Heart left ventricle (tissue), 16 donors: ENCODE results near the gene KLF4. TPM values are rescaled to one million over a fixed set of nuclear protein-coding genes. Genes with fewer than 3 reads are reported as not detected.
A peak's percentile ranks its signal among the peaks of the same experiment; 100 is the strongest.

ENCODE experiments used
- ATAC-seq, 4 donors: fragments of 200-7000 bp; cut with Tn5 transposase; one replicate each; pipeline ENCODE4 v1.9.1; 2020 to 2022; ENCODE audit warnings: moderate library complexity in 4 of 4, mild to moderate bottlenecking in 3 of 4, moderate number of reproducible peaks in 1 of 4
- DNase-seq, 5 donors: peaks; one replicate each; pipeline ENCODE4 v3.0.0-alpha.2; 2020
- H3K27ac ChIP-seq, 12 donors: fragments of 200-600 bp; sonication (generic) in 4 of 12; one replicate each; pipeline versions ENCODE4 v1.5.0 to v1.8.0; 2016 to 2022; ENCODE audit warnings: mild to moderate bottlenecking in 2 of 12
- H3K27me3 ChIP-seq, 9 donors: fragments of 200-600 bp; sonication (generic) in 2 of 9; one replicate each; pipeline versions ENCODE4 v1.5.1 to v1.8.0; 2016 to 2022; ENCODE audit warnings: mild to moderate bottlenecking in 3 of 9
- H3K36me3 ChIP-seq, 9 donors: fragments of 200-600 bp; sonication (generic) in 2 of 9; one replicate each; pipeline versions ENCODE4 v1.5.0 to v1.8.0; 2018 to 2022; ENCODE audit warnings: mild to moderate bottlenecking in 2 of 9
- H3K4me1 ChIP-seq, 12 donors: fragments of 200-600 bp; sonication (generic) in 4 of 12; one replicate each; pipeline versions ENCODE4 v1.5.0 to v1.8.0; 2016 to 2022; ENCODE audit warnings: mild to moderate bottlenecking in 3 of 12
- H3K4me3 ChIP-seq, 12 donors: fragments of 200-600 bp; sonication (generic) in 4 of 12; one replicate each; pipeline versions ENCODE4 v1.5.0 to v1.8.0; 2017 to 2022; ENCODE audit warnings: mild to moderate bottlenecking in 9 of 12, moderate library complexity in 4 of 12
- H3K9me3 ChIP-seq, 12 donors: fragments of 200-600 bp; sonication (generic) in 4 of 12; one replicate each; pipeline versions ENCODE4 v1.5.0 to v1.8.0; 2016 to 2022; ENCODE audit warnings: mild to moderate bottlenecking in 1 of 12
- POLR2A ChIP-seq, 2 donors: fragments of 450-650 bp; IDR thresholded peaks; one replicate each; pipeline ENCODE4 v1.6.1; 2017; ENCODE audit warnings: antibody characterized with exemption in 2 of 2, mild to moderate bottlenecking in 2 of 2, moderate library complexity in 2 of 2
- WGBS, 4 donors: extraction: QIAGEN DNeasy Blood & Tissue Kit in 2 of 4; methylation state at CpG; one replicate each; pipeline versions ENCODE4 v1.1.5 to v1.1.7; 2013 to 2018; 5-methylcytosine and 5-hydroxymethylcytosine counted together
- intact Hi-C, 10 donors: fragments of 100-400 bp; cut with DNase I; formaldehyde crosslinking; loops; one replicate each; pipeline versions ENCODE4 v1.11.1 to v1.14.2; 2022
- polyA plus RNA-seq, 2 donors: library from polyadenylated mRNA; stranded (reverse); fragments of 200-250 nt; gene quantifications; one replicate each; pipeline ENCODE4 v1.2.3, GENCODE V29; 2013
- total RNA-seq, 9 donors: library from RNA; depleted of rRNA in 2 of 9; stranded (reverse); fragments of >200 nt in 2 of 9; fragmentation: NEBNext Ultra II Directional in 3 of 9; extraction: Animal tissue kit (Norgen Biotek cat#: 25700) in 3 of 9; gene quantifications; one replicate each; pipeline versions ENCODE4 v1.1.0 to v1.2.4, GENCODE V29; 2016 to 2023
- TF ChIP-seq, protein P1 (sequence below), 12 donors: fragments of 200-600 bp; sonication (generic) in 4 of 12; IDR thresholded peaks; one replicate each; pipeline versions ENCODE4 v1.5.0 to v1.8.0; 2018 to 2022; ENCODE audit warnings: antibody characterized with exemption in 12 of 12, mild to moderate bottlenecking in 5 of 12
- donor health status: ischemic (EF 13 %, LVEDD 7.1; RV severe dilation, severe dysfunction).
- donor health status: healthy with polysubstance abuse.
- donor health status: DM: no; HTN: yes; CAD: no.
- donor health status: DM: no; HTN: no; CAD: no.
- donor health status: ischemic (EF 25% LVEDD 6.9; RV normal size, moderate dysfunction).
- donor health status: ischemic (EF 25% LVEDD 5.7; RV mildly dilated, moderate dysfunction).
- donor health status: healthy.
- donor health status: DM: yes; HTN: yes; CAD: no.
- donor health status: ischemic (EF 35%, LVEDD 5.7; RV mildly dilated, moderate dysfunction).
- donor health status: nonischemic (EF 11% LVEDD 7.7; RV severe dilation, severe dysfunction).
- donor health status: DM: yes; HTN: yes; CAD: no.
- donor health status: PGD.
- donor health status: ischemic (EF 29% LVEDD 5.4; RV normal size, mild dysfunction).
- donor health status: nonischemic (EF 23%, LVEDD 6.1; RV moderate dilation, normal function).

KLF4 gene
- total and polyA plus RNA-seq, 11 donors = 9.9 to 63.3 (median 21.3) TPM

DNA sequence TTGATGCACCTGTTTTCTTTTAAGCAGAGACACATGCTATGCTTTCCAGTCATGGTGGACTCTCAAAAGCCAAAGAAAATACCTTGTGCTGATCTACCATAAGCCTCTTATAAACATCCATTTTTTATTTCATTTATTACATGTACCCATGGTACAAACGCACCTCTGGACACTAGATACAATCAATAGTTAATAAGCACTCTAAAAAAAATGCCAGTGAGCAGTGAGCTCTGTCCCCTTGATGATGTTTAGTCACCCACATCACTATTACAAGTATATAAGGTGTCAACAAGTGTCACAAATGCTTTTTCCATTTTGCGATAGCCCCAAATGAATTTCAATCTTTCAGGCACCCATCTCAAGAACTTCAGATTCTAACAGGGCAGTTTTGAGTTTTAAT, 5.9 kb downstream of the KLF4 start:
- peaks cover 0 to 40% (median 2%) of the 10 kb centered on the region in 12 donors for H3K4me1 ChIP-seq
- ATAC-seq (no peak), DNase-seq (no peak)
- H3K27ac ChIP-seq = peak overlapping the region in 4 of 12 donors; percentile 28 to 97 (median 94)
- peaks cover 0 to 40% (median 26%) of the 10 kb centered on the region in 9 donors for H3K36me3 ChIP-seq
- 50 to 58% (median 54%) methylated on average over 2 of the region's 2 CpGs for WGBS, 4 donors
- intact Hi-C loops = loop anchor here (1.0 to 10.0 kb wide), 13 partner anchors 251 to 1279 kb away; no protein-coding TSS in a partner anchor
- H3K27me3 ChIP-seq = peaks cover 0 to 12% (median 0%) of the 10 kb centered on the region in 9 donors
- no peak for TF ChIP-seq POLR2A (IDR thresholded peaks at IDR 0.05)
- TF ChIP-seq, protein P1, sequence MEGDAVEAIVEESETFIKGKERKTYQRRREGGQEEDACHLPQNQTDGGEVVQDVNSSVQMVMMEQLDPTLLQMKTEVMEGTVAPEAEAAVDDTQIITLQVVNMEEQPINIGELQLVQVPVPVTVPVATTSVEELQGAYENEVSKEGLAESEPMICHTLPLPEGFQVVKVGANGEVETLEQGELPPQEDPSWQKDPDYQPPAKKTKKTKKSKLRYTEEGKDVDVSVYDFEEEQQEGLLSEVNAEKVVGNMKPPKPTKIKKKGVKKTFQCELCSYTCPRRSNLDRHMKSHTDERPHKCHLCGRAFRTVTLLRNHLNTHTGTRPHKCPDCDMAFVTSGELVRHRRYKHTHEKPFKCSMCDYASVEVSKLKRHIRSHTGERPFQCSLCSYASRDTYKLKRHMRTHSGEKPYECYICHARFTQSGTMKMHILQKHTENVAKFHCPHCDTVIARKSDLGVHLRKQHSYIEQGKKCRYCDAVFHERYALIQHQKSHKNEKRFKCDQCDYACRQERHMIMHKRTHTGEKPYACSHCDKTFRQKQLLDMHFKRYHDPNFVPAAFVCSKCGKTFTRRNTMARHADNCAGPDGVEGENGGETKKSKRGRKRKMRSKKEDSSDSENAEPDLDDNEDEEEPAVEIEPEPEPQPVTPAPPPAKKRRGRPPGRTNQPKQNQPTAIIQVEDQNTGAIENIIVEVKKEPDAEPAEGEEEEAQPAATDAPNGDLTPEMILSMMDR (IDR thresholded peaks at IDR 0.05) = no peak
- peak overlapping the region in 7 of 12 donors; percentile 74 to 92 (median 84) for H3K4me3 ChIP-seq
- no peaks in the 10 kb centered on the region for H3K9me3 ChIP-seq

GRCh38 chr9:107481035-107481434, 8.5 kb downstream of the KLF4 start:
- Histone ChIP-seq H3K27ac (peak overlapping the region in 2 of 12 donors; percentile 18 to 34), H3K4me1 (peaks cover 0 to 22% (median 0%) of the 10 kb centered on the region in 12 donors), H3K27me3 (no peaks in the 10 kb centered on the region), H3K4me3 (peak overlapping the region in 2 of 12 donors; percentile 7 to 20), H3K36me3 (peaks cover 0 to 25% (median 14%) of the 10 kb centered on the region in 9 donors), H3K9me3 (no peaks in the 10 kb centered on the region)
- intact Hi-C loops = loop anchor here (5.0 to 10.0 kb wide), 9 partner anchors 254 to 1281 kb away; no protein-coding TSS in a partner anchor
- no peak for ATAC-seq
- WGBS, 4 donors = 46 to 51% (median 49%) methylated on average over 4 of the region's 4 CpGs
- TF ChIP-seq, protein P1 (IDR thresholded peaks at IDR 0.05) = peak in 8 of 12 donors; percentile 9 to 37 (median 24)
- no peak for TF ChIP-seq POLR2A (IDR thresholded peaks at IDR 0.05)
- no peak for DNase-seq

DNA sequence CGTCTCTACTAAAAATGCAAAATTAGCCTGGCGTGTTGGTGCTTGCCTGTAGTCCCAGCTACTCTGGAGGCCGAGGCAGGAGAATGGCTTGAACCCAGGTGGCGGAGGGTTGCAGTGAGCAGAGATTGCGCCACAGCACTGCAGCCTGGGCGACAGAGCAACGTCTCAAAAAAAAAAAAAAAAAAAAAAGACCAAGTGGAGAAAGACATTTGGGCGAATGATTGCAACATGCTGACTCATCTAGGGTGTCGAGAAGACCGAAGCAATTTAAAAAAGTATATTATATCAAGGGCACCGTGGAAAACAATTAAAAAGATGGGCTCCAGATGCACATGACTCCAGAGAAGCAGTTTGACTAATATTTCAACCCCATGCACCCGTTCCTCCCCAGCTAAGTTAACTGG, 9.2 kb downstream of the KLF4 start:
- peaks cover 0 to 18% (median 7%) of the 10 kb centered on the region in 9 donors for H3K36me3 ChIP-seq
- H3K27ac ChIP-seq = peak overlapping the region in 2 of 12 donors; percentile 18 to 34
- WGBS, 4 donors = 73 to 79% (median 74%) methylated on average over 12 of the region's 12 CpGs
- no peaks in the 10 kb centered on the region for H3K9me3 ChIP-seq
- intact Hi-C loops = loop anchor here (5.0 to 10.0 kb wide), 9 partner anchors 254 to 1282 kb away; no protein-coding TSS in a partner anchor
- H3K4me3 ChIP-seq = peak overlapping the region in 2 of 12 donors; percentile 7 to 20
- DNase-seq (peak in 2 of 5 donors; percentile 61 to 71), ATAC-seq (peak in 2 of 4 donors; percentile 38 to 65)
- no peak for TF ChIP-seq POLR2A (IDR thresholded peaks at IDR 0.05)
- TF ChIP-seq, protein P1 (IDR thresholded peaks at IDR 0.05) = no peak
- peaks cover 0 to 16% (median 0%) of the 10 kb centered on the region in 12 donors for H3K4me1 ChIP-seq
- H3K27me3 ChIP-seq = no peaks in the 10 kb centered on the region

GRCh38 chr9:107478805-107479204, 10.8 kb downstream of the KLF4 start:
- 91 to 95% (median 94%) methylated on average over 4 of the region's 4 CpGs for WGBS, 4 donors
- Histone ChIP-seq H3K36me3 (peaks cover 0 to 7% (median 0%) of the 10 kb centered on the region in 9 donors), H3K9me3 (no peaks in the 10 kb centered on the region), H3K27ac (no peak overlapping the region), H3K4me1 (peaks cover 0 to 6% (median 0%) of the 10 kb centered on the region in 12 donors), H3K27me3 (no peaks in the 10 kb centered on the region), H3K4me3 (no peak overlapping the region)
- ATAC-seq = no peak
- no peak for DNase-seq
- TF ChIP-seq, protein P1 (IDR thresholded peaks at IDR 0.05) = no peak
- TF ChIP-seq POLR2A (IDR thresholded peaks at IDR 0.05) = no peak
- intact Hi-C loops = no loop called here
